ENCODE measurements around the gene UBP1. TPM values are rescaled to one million over a fixed set of nuclear protein-coding genes. Genes with fewer than 3 reads are reported as not detected.
"Not testable (repeated sequence)": the region's sequence is repeated elsewhere in the genome, so short reads cannot be mapped to it uniquely, and the experiment has no call there.

The UBP1 gene
- polyA plus RNA-seq, 1 donor (not counting 4 experiments of a cell fraction or from before 2014, with no cell fraction given): 82.4 TPM

GRCh38 chr3:33339758-33340157 lies 100.4 kb downstream of the UBP1 start:
- H3K9me1 ChIP-seq (ENCODE audit: control insufficient read depth, extremely low read depth, insufficient read depth, low read length): no peaks in the 10 kb centered on the region
- no peaks in the 10 kb centered on the region for H3K9me3 ChIP-seq (ENCODE audit: control insufficient read depth, low read depth, low read length)
- no peaks in the 10 kb centered on the region for H3K27me3 ChIP-seq (ENCODE audit: control insufficient read depth, extremely low read depth, insufficient read depth, low read length)
- H3K9ac ChIP-seq (ENCODE audit: control insufficient read depth, extremely low read depth, insufficient read depth, low read length): no peak overlapping the region
- no peaks in the 10 kb centered on the region for H4K20me1 ChIP-seq (ENCODE audit: control insufficient read depth, extremely low read depth, insufficient read depth, low read length)
- no peak overlapping the region for H2AFZ ChIP-seq (ENCODE audit: control insufficient read depth, low read length)
- TF ChIP-seq, protein P1, sequence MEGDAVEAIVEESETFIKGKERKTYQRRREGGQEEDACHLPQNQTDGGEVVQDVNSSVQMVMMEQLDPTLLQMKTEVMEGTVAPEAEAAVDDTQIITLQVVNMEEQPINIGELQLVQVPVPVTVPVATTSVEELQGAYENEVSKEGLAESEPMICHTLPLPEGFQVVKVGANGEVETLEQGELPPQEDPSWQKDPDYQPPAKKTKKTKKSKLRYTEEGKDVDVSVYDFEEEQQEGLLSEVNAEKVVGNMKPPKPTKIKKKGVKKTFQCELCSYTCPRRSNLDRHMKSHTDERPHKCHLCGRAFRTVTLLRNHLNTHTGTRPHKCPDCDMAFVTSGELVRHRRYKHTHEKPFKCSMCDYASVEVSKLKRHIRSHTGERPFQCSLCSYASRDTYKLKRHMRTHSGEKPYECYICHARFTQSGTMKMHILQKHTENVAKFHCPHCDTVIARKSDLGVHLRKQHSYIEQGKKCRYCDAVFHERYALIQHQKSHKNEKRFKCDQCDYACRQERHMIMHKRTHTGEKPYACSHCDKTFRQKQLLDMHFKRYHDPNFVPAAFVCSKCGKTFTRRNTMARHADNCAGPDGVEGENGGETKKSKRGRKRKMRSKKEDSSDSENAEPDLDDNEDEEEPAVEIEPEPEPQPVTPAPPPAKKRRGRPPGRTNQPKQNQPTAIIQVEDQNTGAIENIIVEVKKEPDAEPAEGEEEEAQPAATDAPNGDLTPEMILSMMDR (optimal IDR thresholded peaks at IDR 0.05 in 1 of 3, IDR thresholded peaks at IDR 0.05 in 1 of 3, conservative IDR thresholded peaks at IDR 0.05 in 1 of 3; ENCODE audit: extremely low read depth in 1 of 3, insufficient read depth in 2 of 3, low read length in 3 of 3): no peak
- TF ChIP-seq EZH2 (IDR thresholded peaks at IDR 0.05; ENCODE audit: low read length): no peak
- dilution Hi-C loops (cut with MboI; ENCODE audit: extremely low pct_ligation_motif_present, low sequenced_read_pairs): no loop called here
- H3K4me2 ChIP-seq (ENCODE audit: control insufficient read depth, extremely low read depth, insufficient read depth, low read depth, low read length): no peak overlapping the region
- H3K4me1 ChIP-seq (ENCODE audit: control insufficient read depth, extremely low read depth, insufficient read depth, low read length): no peaks in the 10 kb centered on the region
- no peaks in the 10 kb centered on the region for H3K36me3 ChIP-seq (ENCODE audit: control insufficient read depth in 2 of 2, extremely low read depth in 1 of 2, insufficient read depth in 2 of 2, low read length in 2 of 2)
- H3K79me2 ChIP-seq (ENCODE audit: control insufficient read depth, insufficient read depth, low read length): no peaks in the 10 kb centered on the region
- no peak for DNase-seq (ENCODE audit: low read depth, low spot score)
- H3K4me3 ChIP-seq (ENCODE audit: control insufficient read depth in 2 of 3, extremely low read depth in 1 of 3, insufficient read depth in 2 of 3, low read depth in 1 of 3, low read length in 3 of 3): no peak overlapping the region
- FAIRE-seq: no peak
- H3K27ac ChIP-seq (ENCODE audit: control insufficient read depth, insufficient read depth, low read length): no peak overlapping the region

DNA sequence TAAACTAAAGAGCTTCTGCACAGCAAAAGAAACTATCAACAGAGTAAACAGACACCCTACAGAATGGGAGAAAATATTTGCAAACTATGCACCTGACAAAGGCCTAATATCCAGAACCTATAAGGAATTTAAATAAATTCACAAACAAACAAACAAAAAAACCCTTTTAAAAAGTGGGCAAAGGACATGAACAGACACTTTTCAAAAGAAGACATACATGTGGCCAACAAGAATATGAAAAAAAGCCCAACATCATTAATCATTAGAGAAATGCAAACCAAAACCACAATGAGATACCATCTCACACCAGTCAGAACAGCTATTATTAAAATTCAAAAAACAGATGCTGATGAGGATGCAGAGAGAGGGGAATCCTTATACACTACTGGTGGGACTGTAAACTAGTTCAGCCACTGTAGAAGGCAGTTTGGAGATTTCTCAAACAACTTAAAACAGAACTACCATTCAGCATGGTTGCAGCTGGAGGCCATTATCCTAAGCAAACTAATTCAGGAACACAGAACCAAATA lies 101.2 kb downstream of the UBP1 start:
- FAIRE-seq; H3K27ac ChIP-seq (ENCODE audit: control insufficient read depth, insufficient read depth, low read length); DNase-seq (ENCODE audit: low read depth, low spot score); H3K4me1 ChIP-seq (ENCODE audit: control insufficient read depth, extremely low read depth, insufficient read depth, low read length); H3K79me2 ChIP-seq (ENCODE audit: control insufficient read depth, insufficient read depth, low read length); H3K36me3 ChIP-seq (ENCODE audit: control insufficient read depth in 2 of 2, extremely low read depth in 1 of 2, insufficient read depth in 2 of 2, low read length in 2 of 2); dilution Hi-C loops (cut with MboI; ENCODE audit: extremely low pct_ligation_motif_present, low sequenced_read_pairs); H4K20me1 ChIP-seq (ENCODE audit: control insufficient read depth, extremely low read depth, insufficient read depth, low read length); H3K4me3 ChIP-seq (ENCODE audit: control insufficient read depth in 2 of 3, extremely low read depth in 1 of 3, insufficient read depth in 2 of 3, low read depth in 1 of 3, low read length in 3 of 3); H3K9me3 ChIP-seq (ENCODE audit: control insufficient read depth, low read depth, low read length); H2AFZ ChIP-seq (ENCODE audit: control insufficient read depth, low read length); H3K9me1 ChIP-seq (ENCODE audit: control insufficient read depth, extremely low read depth, insufficient read depth, low read length); H3K4me2 ChIP-seq (ENCODE audit: control insufficient read depth, extremely low read depth, insufficient read depth, low read depth, low read length); H3K27me3 ChIP-seq (ENCODE audit: control insufficient read depth, extremely low read depth, insufficient read depth, low read length); H3K9ac ChIP-seq (ENCODE audit: control insufficient read depth, extremely low read depth, insufficient read depth, low read length): not testable (repeated sequence)

Small RNAs within 50 kb of the gene (small RNA-seq; reads per million reads assigned to genes)
- gene RNU7-110P (ENCODE audit: insufficient read length in 3 of 3, low read depth in 3 of 3, low replicate concordance in 1 of 3): 0 reads per million in 3 experiments

Other genes starting within 250 kb of the UBP1 start
- gene SUSD5, start 221.6 kb downstream of the UBP1 start, polyA plus RNA-seq: 0.03 to 0.09 TPM (median 0.05 TPM) in 3 replicates
- gene FBXL2, start 163.0 kb downstream of the UBP1 start, polyA plus RNA-seq: 21.4 to 31.3 TPM (median 25.9 TPM) in 3 replicates